RWPE1 (cell line): ENCODE results near the gene CABYR.
A peak's percentile ranks its signal among the peaks of the same experiment; 100 is the strongest.

Experiments used
- CTCF ChIA-PET: fragments of 350-600 bp; sonication (Branson Sonifier 250); formaldehyde crosslinking; extraction: SDS; loops from one replicate; lab custom pipeline; 2021; lab: Yijun Ruan, JAX
- POLR2A ChIA-PET: fragments of 400-600 bp; formaldehyde crosslinking; extraction: SDS; loops from one replicate; lab custom pipeline; 2020; ENCODE audit warnings: antibody characterized with exemption; ENCODE audit not compliant: low non-redundant PET; lab: Yijun Ruan, JAX
- DNase-seq: peaks from one replicate; pipeline ENCODE4 v3.0.0; 2012; ENCODE audit warnings: low spot score
- H3K27ac ChIP-seq: fragments of 450-650 bp; 2 replicates; pipeline ENCODE4 v1.5.1; 2017
- TF ChIP-seq, protein P1 (sequence below): fragments of 450-650 bp; conservative IDR thresholded peaks from 2 replicates; pipeline ENCODE4 v1.5.1; 2017; ENCODE audit warnings: low read depth, mild to moderate bottlenecking

CABYR gene

GRCh38 chr18:24168496-24168895 is 29.6 kb downstream of the CABYR start:
- TF ChIP-seq, protein P1, sequence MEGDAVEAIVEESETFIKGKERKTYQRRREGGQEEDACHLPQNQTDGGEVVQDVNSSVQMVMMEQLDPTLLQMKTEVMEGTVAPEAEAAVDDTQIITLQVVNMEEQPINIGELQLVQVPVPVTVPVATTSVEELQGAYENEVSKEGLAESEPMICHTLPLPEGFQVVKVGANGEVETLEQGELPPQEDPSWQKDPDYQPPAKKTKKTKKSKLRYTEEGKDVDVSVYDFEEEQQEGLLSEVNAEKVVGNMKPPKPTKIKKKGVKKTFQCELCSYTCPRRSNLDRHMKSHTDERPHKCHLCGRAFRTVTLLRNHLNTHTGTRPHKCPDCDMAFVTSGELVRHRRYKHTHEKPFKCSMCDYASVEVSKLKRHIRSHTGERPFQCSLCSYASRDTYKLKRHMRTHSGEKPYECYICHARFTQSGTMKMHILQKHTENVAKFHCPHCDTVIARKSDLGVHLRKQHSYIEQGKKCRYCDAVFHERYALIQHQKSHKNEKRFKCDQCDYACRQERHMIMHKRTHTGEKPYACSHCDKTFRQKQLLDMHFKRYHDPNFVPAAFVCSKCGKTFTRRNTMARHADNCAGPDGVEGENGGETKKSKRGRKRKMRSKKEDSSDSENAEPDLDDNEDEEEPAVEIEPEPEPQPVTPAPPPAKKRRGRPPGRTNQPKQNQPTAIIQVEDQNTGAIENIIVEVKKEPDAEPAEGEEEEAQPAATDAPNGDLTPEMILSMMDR = no peak
- DNase-seq = no peak
- H3K27ac ChIP-seq = no peak overlapping the region
- POLR2A ChIA-PET = no interaction called here
- CTCF ChIA-PET = no interaction called here

GRCh38 chr18:24170360-24170759 is 31.5 kb downstream of the CABYR start:
- DNase-seq = no peak
- ChIA-PET POLR2A (no interaction called here), CTCF (no interaction called here)
- no peak overlapping the region for H3K27ac ChIP-seq
- TF ChIP-seq, protein P1 = no peak

- DNase-seq = no peak
- CTCF ChIA-PET = interaction anchor here (0.6 kb wide), 1 partner anchor 1273 kb away, joined by 4 read pairs; no protein-coding TSS in a partner anchor
- POLR2A ChIA-PET = no interaction called here
- TF ChIP-seq, protein P1 = no peak
- H3K27ac ChIP-seq = no peak overlapping the region
These were observed 35.1 kb downstream of the CABYR start for GRCh38 chr18:24173997-24174396.

DNA sequence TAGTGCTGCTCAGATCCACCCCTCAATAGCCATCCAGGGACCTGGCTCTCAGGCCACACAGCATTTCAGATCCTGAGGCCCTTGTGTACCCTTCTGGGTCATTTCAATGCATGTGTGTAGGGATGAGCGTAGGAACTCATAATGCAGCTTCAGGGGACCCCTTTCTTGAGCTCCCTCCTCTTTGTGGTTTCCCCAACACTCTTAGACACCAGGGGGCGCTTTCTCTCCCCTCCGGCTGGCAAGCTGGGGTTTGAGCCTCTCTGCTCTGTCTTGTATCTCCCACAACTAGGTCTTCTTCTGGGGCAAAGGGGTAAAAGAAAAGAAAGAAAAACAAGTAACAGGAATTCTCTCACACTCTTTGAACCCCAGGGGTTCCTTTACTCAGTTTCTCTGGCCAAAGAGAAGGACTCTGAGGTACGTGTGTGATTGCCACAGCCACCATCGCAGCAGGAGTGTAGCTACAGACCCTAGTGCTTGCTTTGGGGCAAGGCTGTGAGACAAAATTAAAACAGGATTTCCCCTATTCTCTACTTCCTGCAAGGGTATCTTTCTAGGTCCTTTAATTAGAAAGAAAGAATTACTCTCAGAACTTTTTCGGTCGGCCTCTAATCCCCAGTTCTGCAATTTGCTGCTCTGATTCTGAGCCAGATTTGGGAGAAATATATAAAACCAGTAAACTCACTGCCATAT is 38.0 kb downstream of the CABYR start:
- CTCF ChIA-PET = interaction anchor here (0.6 to 1.2 kb wide), 6 partner anchors 11 to 321 kb away, joined by 3 to 6 read pairs (median 3); no protein-coding TSS in a partner anchor
- TF ChIP-seq, protein P1 = peak; percentile 75
- POLR2A ChIA-PET = interaction anchor here (0.7 kb wide), 1 partner anchor 41 kb away, joined by 3 read pairs; no protein-coding TSS in a partner anchor
- peak; percentile 37 for DNase-seq
- H3K27ac ChIP-seq = no peak overlapping the region

GRCh38 chr18:24177499-24178133 is 38.8 kb downstream of the CABYR start:
- TF ChIP-seq, protein P1 = no peak
- ChIA-PET POLR2A (interaction anchor here (0.7 kb wide), 1 partner anchor 40 kb away, joined by 3 read pairs; no protein-coding TSS in a partner anchor), CTCF (no interaction called here)
- no peak for DNase-seq
- no peak overlapping the region for H3K27ac ChIP-seq

GRCh38 chr18:24180048-24180447 is 41.2 kb downstream of the CABYR start:
- CTCF ChIA-PET = no interaction called here
- POLR2A ChIA-PET = no interaction called here
- no peak overlapping the region for H3K27ac ChIP-seq
- TF ChIP-seq, protein P1 = no peak
- no peak for DNase-seq
